SU-DHL-6 (cell line): Measurements from ENCODE around the gene AQP10.

Source experiments
- H2AFZ ChIP-seq: fragments of 200-600 bp; sonication (generic); 2 replicates; pipeline ENCODE4 v1.6.1; 2014; ENCODE audit warnings: low read depth, mild to moderate bottlenecking, moderate library complexity, mixed read lengths, antibody characterized with exemption, low read length; ENCODE audit not compliant: severe bottlenecking
- H3F3A ChIP-seq: fragments of 200-600 bp; shearing (Covaris generic); 2 replicates; pipeline ENCODE4 v1.6.0; 2016; ENCODE audit warnings: antibody characterized with exemption, mild to moderate bottlenecking; ENCODE audit not compliant: insufficient read depth
- H3K27ac ChIP-seq: fragments of 200-600 bp; sonication (generic); 2 replicates; pipeline ENCODE4 v1.5.1; 2016; ENCODE audit warnings: low read depth, mild to moderate bottlenecking, low read length, moderate library complexity, mixed read lengths
- H3K27me3 ChIP-seq: fragments of 200-600 bp; sonication (generic), shearing (Covaris generic); 2 replicates; pipeline ENCODE4 v1.6.0; 2014; ENCODE audit warnings: mild to moderate bottlenecking, low read length
- H3K36me3 ChIP-seq: fragments of 200-600 bp; sonication (generic); 2 replicates; pipeline ENCODE4 v1.6.1; 2014; ENCODE audit warnings: mild to moderate bottlenecking, low read length, mixed read lengths
- H3K4me2 ChIP-seq: fragments of 300-600, 200-600 bp; shearing (Covaris generic), sonication (generic); 2 replicates; pipeline ENCODE4 v1.6.0; 2014; ENCODE audit warnings: low read length, low read depth, mild to moderate bottlenecking; ENCODE audit not compliant: poor library complexity, severe bottlenecking
- H3K4me3 ChIP-seq: fragments of 200-600 bp; sonication (generic); 2 replicates; pipeline ENCODE4 v1.5.1; 2014; ENCODE audit warnings: antibody characterized with exemption, low read length, mild to moderate bottlenecking, mixed read lengths; ENCODE audit not compliant: insufficient read depth, poor library complexity, severe bottlenecking
- H3K79me2 ChIP-seq: fragments of 200-600 bp; sonication (generic); 2 replicates; pipeline ENCODE4 v1.6.1; 2014; ENCODE audit warnings: mild to moderate bottlenecking, low read length, moderate library complexity; ENCODE audit not compliant: insufficient read depth
- H3K9ac ChIP-seq: fragments of 200-600 bp; sonication (generic); 2 replicates; pipeline ENCODE4 v1.7.0; 2014; ENCODE audit warnings: mild to moderate bottlenecking, low read length
- H3K9me2 ChIP-seq: fragments of 200-600 bp; sonication (generic); replicated peaks from 2 replicates; pipeline ENCODE4 v1.6.1; 2014; ENCODE audit warnings: low read length; ENCODE audit not compliant: insufficient read depth
- H3K9me3 ChIP-seq: fragments of 200-600 bp; sonication (generic); 2 replicates; pipeline ENCODE4 v1.6.1; 2014; ENCODE audit warnings: low read length, mixed read lengths; ENCODE audit not compliant: insufficient read depth
- H4K20me1 ChIP-seq: fragments of 200-600 bp; sonication (generic); 2 replicates; pipeline ENCODE4 v1.6.1; 2014; ENCODE audit warnings: low read depth, mild to moderate bottlenecking, antibody characterized with exemption, low read length, moderate library complexity, mixed read lengths
- EZH2phosphoT487 ChIP-seq: fragments of 200-600 bp; sonication (generic), shearing (Covaris generic); conservative IDR thresholded peaks from 2 replicates; pipeline ENCODE4 v1.6.1; 2018; ENCODE audit warnings: mild to moderate bottlenecking, antibody characterized with exemption, low read length, moderate library complexity, mixed read lengths
- TF ChIP-seq, protein P1 (sequence below): fragments of 200-600 bp; sonication (generic); IDR thresholded peaks from one replicate; pipeline ENCODE4 v1.5.1; 2017; ENCODE audit warnings: antibody characterized with exemption, mild to moderate bottlenecking, low read length, moderate library complexity; ENCODE audit not compliant: insufficient read depth, poor library complexity, severe bottlenecking

Gene AQP10

DNA sequence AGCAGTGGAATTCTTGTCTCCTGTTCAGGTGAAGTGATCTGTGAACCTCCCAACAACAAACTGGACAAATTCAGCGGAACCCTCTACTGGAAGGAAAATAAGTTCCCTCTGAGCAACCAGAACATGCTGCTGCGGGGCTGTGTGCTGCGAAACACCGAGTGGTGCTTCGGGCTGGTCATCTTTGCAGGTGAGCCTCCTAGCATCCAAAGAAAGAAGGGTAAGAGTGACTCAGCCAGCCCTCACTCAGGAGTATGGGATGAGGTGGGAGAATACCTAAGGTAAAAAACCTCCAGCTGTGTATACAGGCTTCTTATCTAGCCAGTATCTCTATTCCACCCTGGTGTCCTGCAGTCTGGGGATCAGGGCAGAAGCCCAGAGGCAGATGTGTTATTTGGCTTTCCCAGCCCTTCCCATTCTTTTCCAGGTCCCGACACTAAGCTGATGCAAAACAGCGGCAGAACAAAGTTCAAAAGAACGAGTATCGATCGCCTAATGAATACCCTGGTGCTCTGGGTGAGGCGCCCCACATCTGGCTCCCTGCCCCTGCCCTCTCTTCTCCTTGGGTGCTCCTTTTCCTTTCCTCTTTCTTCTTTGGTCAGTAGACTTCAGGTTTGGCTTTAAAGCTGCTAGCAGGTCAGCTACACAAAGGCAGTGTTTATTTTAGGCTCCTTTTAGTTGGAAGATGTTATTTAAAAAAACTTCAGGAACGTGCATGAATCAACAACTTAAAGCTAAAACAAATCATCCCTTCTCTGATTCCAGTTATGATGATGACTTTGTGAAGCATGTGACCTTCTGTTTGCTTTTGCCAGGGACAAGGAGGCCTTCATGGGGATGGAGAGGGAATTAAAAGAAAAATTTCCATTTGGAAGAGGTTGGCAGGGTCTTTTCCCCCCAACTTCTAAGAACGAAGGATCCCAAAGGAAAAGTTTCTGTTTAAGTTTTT is 13.5 kb downstream of the AQP10 start:
- H3K79me2 ChIP-seq = no peaks in the 10 kb centered on the region
- no peak overlapping the region for H3K27ac ChIP-seq
- no peaks in the 10 kb centered on the region for H3K9me2 ChIP-seq
- H3K36me3 ChIP-seq = no peaks in the 10 kb centered on the region
- H3K9me3 ChIP-seq = no peaks in the 10 kb centered on the region
- no peaks in the 10 kb centered on the region for H4K20me1 ChIP-seq
- no peaks in the 10 kb centered on the region for H3F3A ChIP-seq
- H3K4me2 ChIP-seq = no peak overlapping the region
- H3K27me3 ChIP-seq = no peaks in the 10 kb centered on the region
- no peak overlapping the region for H3K4me3 ChIP-seq
- no peak overlapping the region for H3K9ac ChIP-seq
- TF ChIP-seq, protein P1, sequence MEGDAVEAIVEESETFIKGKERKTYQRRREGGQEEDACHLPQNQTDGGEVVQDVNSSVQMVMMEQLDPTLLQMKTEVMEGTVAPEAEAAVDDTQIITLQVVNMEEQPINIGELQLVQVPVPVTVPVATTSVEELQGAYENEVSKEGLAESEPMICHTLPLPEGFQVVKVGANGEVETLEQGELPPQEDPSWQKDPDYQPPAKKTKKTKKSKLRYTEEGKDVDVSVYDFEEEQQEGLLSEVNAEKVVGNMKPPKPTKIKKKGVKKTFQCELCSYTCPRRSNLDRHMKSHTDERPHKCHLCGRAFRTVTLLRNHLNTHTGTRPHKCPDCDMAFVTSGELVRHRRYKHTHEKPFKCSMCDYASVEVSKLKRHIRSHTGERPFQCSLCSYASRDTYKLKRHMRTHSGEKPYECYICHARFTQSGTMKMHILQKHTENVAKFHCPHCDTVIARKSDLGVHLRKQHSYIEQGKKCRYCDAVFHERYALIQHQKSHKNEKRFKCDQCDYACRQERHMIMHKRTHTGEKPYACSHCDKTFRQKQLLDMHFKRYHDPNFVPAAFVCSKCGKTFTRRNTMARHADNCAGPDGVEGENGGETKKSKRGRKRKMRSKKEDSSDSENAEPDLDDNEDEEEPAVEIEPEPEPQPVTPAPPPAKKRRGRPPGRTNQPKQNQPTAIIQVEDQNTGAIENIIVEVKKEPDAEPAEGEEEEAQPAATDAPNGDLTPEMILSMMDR = no peak
- no peak for TF ChIP-seq EZH2phosphoT487
- no peak overlapping the region for H2AFZ ChIP-seq

DNA sequence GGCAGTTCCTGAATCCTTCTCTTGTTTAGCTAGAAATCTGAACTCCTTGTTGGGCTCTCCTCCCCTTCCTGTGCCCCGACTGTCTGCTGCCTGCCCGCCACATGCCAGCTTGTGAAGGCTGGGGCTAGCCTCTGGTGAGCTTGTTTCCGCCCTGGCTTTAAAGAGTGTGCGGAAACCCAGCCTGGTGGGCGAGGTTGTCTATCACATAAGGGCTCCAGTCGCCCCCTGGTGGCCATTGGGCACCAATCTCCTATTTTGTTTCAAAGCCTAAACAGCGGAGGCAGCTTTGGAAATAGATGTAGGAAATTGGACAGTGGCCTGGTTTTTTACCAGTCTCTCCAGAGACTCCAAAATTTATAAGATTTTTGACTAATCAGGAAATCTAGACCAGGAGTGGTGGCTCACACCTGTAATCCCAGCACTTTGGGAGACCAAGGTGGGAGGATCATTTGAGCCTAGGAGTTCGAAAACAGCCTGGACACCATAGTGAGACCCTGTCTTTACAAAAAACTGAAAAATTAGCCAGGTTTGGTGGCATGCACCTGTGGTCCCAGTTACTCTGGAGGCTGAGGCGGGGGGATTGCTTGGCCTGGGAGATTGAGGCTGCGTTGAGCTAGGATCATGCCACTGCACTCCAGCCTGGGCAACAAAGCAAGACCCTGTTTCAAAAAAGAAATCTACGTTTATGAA is 14.3 kb downstream of the AQP10 start:
- Histone ChIP-seq H3K36me3 (no peaks in the 10 kb centered on the region), H3K9ac (no peak overlapping the region), H3K4me3 (no peak overlapping the region), H3K27me3 (no peaks in the 10 kb centered on the region), H3K79me2 (no peaks in the 10 kb centered on the region), H3K27ac (no peak overlapping the region), H4K20me1 (no peaks in the 10 kb centered on the region), H3K4me2 (no peak overlapping the region), H3F3A (no peaks in the 10 kb centered on the region), H3K9me3 (no peaks in the 10 kb centered on the region), H2AFZ (no peak overlapping the region), H3K9me2 (no peaks in the 10 kb centered on the region)
- no peak for TF ChIP-seq EZH2phosphoT487
- TF ChIP-seq, protein P1 = peak; percentile 91

DNA sequence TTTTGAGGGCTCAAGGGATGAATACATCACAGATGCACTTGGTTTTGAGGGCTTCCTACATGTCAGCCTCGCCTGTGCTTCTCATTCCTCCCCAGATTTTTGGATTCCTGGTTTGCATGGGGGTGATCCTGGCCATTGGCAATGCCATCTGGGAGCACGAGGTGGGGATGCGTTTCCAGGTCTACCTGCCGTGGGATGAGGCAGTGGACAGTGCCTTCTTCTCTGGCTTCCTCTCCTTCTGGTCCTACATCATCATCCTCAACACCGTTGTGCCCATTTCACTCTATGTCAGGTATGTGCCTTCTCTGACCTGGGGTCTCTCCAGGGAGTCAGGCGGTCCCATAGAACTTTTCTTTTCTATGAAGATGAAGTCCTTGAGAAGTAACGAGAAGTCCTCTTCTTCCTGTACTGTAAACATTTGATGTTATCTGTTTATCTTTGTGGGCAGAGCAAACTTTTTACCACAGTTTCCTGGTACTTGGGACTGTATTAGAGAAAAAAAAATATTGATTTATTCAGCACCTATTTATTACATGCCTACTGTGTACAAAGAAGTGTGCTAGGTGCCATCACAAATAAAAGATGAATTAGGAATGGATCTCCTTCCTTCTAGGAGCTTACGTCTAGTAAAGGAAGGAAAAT is 16.5 kb downstream of the AQP10 start:
- Histone ChIP-seq H3K4me3 (no peak overlapping the region), H3K9me2 (no peaks in the 10 kb centered on the region), H3K36me3 (no peaks in the 10 kb centered on the region), H3K27ac (no peak overlapping the region), H3F3A (no peaks in the 10 kb centered on the region), H3K9me3 (no peaks in the 10 kb centered on the region), H3K4me2 (no peak overlapping the region), H3K27me3 (no peaks in the 10 kb centered on the region), H2AFZ (no peak overlapping the region), H3K9ac (no peak overlapping the region), H4K20me1 (no peaks in the 10 kb centered on the region), H3K79me2 (no peaks in the 10 kb centered on the region)
- TF ChIP-seq, protein P1 = no peak
- no peak for TF ChIP-seq EZH2phosphoT487
